HG03460 (cell line): ENCODE results near the gene MFNG.

Source experiments
- ATAC-seq: cut with Tn5 transposase; IDR thresholded peaks from one replicate; pipeline ENCODE4 v1.9.1; 2021; ENCODE audit not compliant: unreplicated experiment

The MFNG gene

DNA sequence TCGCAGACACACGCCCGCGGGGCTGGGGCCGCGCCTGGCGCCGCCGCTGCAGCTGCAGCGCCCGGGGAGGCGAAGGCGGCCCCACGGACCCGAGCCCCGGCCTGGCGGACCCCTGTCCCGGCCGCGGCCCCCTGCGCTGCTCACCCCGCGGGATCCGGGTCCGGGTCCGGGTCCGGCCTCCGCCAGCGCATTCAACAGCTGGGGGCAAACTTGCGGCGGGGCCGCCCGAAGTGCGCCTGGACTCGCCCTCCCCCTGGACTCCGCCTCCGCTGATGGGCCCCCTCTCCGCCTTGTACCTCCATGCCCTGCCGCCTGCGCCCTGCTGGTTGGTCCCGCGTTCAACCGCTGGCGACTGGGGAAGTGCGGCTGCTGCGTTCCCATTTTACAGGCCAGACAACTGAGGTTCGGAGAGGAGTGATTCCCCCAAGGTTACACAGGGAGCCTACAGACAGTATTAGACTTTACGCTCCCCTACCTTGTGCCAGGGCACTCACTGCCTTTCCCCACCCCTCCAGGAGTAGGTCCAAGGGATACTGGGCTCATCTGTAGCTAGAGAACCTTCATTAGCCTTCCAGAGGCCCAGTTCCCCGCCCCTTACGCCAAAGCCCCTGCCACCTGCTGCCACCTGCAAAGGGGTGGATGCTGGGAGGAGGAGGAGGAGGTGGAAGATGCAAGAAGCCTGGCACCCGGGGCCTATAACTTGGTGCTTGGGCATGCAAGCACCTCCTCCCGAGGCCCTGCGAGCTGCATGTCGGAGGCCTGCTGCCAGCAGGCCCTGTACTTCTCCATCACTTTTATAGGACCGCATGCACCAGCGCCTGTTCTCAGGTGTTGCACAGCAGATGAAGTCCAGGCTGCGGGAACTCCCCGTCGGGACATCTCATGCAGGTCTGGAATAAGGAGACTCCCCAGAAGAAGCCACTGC is 58.2 kb downstream of the MFNG start:
- ATAC-seq, result no peak

DNA sequence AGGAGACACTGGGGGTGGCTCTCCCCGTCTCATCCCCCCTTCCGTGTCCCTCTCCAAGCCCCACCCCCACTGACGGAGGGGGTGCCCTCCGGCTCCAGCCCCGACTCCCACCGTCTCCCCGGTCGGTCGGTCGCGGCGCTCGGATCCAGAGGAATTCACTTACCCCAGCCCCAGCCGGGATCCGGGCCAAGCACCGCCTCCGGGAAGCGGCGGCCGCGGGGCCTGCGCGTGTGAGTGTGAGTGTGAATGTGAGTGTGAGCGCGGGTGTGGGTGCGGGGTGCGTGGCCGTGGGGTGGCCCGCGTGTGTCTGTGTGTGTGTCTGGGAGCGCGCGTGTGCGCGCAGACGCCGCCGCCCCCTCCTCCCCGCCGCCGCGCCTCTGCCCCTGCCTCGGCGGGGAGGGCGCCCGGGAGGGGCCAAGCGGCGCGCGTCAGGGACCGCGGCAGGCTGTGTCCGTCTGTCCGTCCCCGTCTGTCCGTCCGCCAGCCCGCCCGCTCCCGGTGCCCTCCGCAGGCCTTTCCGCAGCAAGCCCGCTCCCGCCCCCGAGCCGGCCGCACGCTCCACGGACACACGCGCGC is 59.0 kb downstream of the MFNG start, which contains the start of gene ELFN2:
ELFN2 (minus strand) TSS at position 345 of the 576 bp plus-strand sequence. CDS start 51,945 bp downstream, outside the sequence.
- ATAC-seq, result no peak

DNA sequence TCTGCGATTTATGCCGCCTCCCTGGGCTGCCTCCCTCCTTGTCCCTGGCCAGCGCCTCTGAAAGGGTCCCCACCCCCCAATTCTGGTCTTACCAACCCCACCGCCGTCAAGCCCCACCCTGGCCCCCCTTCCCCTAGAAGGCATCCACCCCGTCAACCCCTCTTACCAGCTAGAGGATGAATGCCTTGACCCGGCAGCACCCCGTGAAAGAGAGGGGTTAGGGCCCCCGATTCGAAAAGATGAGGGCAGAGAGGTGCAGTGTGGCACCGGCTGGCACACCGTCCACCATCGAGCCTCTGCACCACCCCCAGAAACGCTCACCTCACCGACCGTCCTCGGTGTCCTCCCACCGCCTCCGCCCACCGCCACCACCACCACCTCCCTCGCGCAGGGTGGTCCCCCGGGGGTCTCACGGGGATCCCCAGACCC is 59.5 kb downstream of the MFNG start:
- ATAC-seq, result no peak

DNA sequence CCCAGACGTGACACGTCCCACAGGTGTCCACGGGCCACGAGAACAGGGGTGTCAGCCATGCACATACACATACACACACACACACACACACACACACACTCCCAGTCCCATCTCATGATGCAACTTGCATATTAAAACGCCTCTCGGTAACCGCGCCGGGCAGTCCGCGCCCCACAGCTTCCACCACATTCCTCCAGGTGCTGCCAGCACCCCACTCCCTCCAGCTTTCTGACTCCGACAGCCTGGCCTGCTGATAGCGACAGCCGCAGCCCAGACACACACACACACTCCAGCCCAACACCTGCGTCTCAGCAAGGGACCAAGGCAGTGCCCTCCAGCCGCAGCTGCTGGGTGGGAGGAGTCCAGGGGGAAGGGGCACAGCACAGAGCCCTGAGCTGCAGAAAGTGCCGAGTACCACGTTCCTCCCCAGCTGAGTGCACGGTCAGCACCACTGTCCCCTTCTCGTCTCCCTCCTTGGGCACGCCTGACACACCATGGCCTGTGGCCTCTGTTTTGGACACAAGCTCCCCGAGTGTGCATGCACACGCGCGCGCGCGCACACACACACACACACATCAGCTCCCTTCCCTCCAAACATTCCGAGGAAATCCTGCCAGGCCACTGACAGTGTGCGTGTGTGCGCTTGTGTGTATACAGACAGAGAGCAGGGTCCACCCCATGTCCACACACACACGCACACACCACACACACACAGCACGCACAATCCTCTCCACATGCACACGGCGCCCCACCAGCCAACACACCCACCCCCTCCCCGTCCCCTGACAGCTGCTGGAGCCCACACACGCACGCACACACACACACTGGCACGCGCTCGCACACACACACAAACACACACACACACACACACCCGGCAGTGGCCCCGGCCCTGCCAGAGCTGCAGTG is 60.1 kb downstream of the MFNG start:
- no peak for ATAC-seq

- ATAC-seq, result no peak
These were observed 60.8 kb downstream of the MFNG start for GRCh38 chr22:37425369-37425768.

- ATAC-seq, result no peak
These were observed 62.9 kb downstream of the MFNG start for GRCh38 chr22:37423283-37423682.

DNA sequence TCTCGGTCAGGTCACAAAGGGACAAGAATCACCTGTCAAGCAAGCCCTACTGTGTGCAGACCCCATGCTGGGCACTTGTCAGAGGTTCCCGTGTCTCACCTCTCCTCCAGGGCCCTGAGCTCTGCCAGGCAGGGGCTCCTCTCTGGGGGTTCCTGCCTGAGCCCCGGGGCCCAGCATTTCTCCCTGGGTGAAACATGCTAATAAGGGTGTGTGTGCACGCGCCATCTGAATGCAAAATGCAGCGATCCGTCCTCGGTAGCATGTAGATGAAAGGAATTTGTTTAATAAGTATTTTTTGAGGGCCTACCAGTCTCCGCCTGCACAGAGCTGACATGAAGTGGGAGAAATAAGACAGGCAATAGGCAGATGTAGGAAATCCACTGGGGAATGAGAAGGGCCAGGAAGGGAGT is 64.7 kb downstream of the MFNG start:
- ATAC-seq, result no peak

- no peak for ATAC-seq
These were observed 65.3 kb downstream of the MFNG start for GRCh38 chr22:37420686-37421467.

DNA sequence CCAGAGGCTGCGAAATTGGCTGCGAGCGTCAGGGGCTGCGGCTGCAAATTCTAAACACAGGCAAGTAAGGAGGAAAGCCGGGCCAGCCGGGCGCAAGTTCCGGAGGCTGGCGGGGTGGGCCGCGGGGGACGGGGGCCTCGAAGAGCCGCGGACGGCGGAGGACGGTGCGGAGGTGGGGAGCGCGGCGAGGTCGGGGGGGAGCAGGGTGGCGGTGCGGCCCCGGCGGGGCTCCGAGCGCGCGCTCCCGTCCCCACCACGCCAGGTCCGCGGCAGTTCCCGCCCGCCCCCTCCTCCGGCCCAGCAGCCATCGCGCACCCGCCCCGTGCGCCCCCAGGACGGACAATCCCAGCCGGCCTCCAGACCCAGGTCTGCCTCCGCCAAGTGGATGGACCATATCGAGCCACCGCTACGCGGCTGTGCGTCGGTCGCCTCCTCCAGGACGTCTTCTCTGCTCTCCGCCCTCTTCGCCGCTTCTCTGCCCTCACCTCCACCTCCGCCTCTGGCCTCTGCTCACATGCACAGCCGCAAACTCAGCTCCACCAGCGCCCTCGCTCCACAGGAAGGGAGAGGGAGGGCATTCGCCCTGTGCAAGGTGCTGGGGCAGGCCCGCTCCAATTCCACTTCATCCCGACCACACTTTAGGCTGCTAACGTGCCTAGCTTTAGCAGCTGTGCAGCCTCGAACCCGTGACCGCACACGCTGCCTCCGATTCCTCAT is 66.1 kb downstream of the MFNG start:
- no peak for ATAC-seq

- no peak for ATAC-seq
These were observed 66.7 kb downstream of the MFNG start for GRCh38 chr22:37419370-37419968.
